Endothelial cell (in vitro differentiated cells): ENCODE results near the gene STRA8. TPM values are rescaled to one million over a fixed set of nuclear protein-coding genes. Genes with fewer than 3 reads are reported as not detected.

Experiments used
- DNase-seq: peaks from one replicate; pipeline ENCODE4 v3.0.0; 2021; ENCODE audit warnings: low spot score
- H3K27ac Mint-ChIP-seq: one replicate; pipeline ENCODE4 v1.8.0; 2021; ENCODE audit warnings: mixed read lengths, inconsistent platforms; ENCODE audit not compliant: unreplicated experiment
- H3K27me3 Mint-ChIP-seq: one replicate; pipeline ENCODE4 v1.8.0; 2021; ENCODE audit warnings: mild to moderate bottlenecking, moderate library complexity, mixed read lengths, inconsistent platforms; ENCODE audit not compliant: unreplicated experiment
- H3K36me3 Mint-ChIP-seq: one replicate; pipeline ENCODE4 v1.8.0; 2021; ENCODE audit warnings: mild to moderate bottlenecking, low read depth, mixed read lengths, inconsistent platforms; ENCODE audit not compliant: unreplicated experiment
- H3K4me1 Mint-ChIP-seq: one replicate; pipeline ENCODE4 v1.8.0; 2021; ENCODE audit warnings: mild to moderate bottlenecking, mixed read lengths, inconsistent platforms; ENCODE audit not compliant: unreplicated experiment
- H3K4me3 Mint-ChIP-seq: one replicate; pipeline ENCODE4 v1.8.0; 2021; ENCODE audit warnings: mild to moderate bottlenecking, mixed read lengths, inconsistent platforms; ENCODE audit not compliant: unreplicated experiment
- H3K9me3 Mint-ChIP-seq: one replicate; pipeline ENCODE4 v1.8.0; 2021; ENCODE audit warnings: mixed read lengths, inconsistent platforms; ENCODE audit not compliant: unreplicated experiment
- total RNA-seq: library from RNA; stranded (reverse); fragmentation: NEBNext Ultra II Directional; extraction: Animal tissue kit (Norgen Biotek cat#: 25700); gene quantifications from one replicate; pipeline ENCODE4 v1.2.1, GENCODE V29; 2021; ENCODE audit not compliant: unreplicated experiment
- TF ChIP-seq, protein P1 (sequence below): fragments of 200-600 bp; sonication (generic); IDR thresholded peaks from one replicate; pipeline ENCODE4 v1.5.0; 2021; ENCODE audit warnings: antibody characterized with exemption; ENCODE audit not compliant: unreplicated experiment

The STRA8 gene
- total RNA-seq, 1 donor from 2014 or later, result not detected

DNA sequence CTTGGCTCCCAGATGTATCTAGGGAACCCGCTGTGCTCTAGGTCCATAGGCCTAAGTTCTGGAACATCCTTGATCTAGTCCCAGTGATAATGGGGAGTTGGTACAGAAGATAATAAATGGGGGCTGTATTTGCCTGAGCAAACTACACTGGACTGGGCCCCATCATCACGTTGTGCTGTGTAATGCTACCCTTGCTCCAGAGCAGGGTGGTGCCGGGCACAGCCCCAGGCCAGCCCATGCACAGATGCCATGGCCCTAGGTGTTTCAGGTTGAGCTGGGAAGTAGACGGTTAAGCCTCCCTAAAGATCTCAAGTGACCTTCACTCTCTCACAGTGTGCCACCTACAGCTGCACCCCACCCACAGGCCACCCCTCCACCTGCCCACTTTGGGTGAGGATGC lies 53.2 kb downstream of the STRA8 start:
- no peak for DNase-seq
- Mint-ChIP-seq H3K4me3 (no peak overlapping the region), H3K9me3 (no peaks in the 10 kb centered on the region), H3K4me1 (peaks cover 2% of the 10 kb centered on the region), H3K27ac (no peak overlapping the region), H3K36me3 (no peaks in the 10 kb centered on the region), H3K27me3 (no peaks in the 10 kb centered on the region)
- TF ChIP-seq, protein P1, sequence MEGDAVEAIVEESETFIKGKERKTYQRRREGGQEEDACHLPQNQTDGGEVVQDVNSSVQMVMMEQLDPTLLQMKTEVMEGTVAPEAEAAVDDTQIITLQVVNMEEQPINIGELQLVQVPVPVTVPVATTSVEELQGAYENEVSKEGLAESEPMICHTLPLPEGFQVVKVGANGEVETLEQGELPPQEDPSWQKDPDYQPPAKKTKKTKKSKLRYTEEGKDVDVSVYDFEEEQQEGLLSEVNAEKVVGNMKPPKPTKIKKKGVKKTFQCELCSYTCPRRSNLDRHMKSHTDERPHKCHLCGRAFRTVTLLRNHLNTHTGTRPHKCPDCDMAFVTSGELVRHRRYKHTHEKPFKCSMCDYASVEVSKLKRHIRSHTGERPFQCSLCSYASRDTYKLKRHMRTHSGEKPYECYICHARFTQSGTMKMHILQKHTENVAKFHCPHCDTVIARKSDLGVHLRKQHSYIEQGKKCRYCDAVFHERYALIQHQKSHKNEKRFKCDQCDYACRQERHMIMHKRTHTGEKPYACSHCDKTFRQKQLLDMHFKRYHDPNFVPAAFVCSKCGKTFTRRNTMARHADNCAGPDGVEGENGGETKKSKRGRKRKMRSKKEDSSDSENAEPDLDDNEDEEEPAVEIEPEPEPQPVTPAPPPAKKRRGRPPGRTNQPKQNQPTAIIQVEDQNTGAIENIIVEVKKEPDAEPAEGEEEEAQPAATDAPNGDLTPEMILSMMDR, result no peak

DNA sequence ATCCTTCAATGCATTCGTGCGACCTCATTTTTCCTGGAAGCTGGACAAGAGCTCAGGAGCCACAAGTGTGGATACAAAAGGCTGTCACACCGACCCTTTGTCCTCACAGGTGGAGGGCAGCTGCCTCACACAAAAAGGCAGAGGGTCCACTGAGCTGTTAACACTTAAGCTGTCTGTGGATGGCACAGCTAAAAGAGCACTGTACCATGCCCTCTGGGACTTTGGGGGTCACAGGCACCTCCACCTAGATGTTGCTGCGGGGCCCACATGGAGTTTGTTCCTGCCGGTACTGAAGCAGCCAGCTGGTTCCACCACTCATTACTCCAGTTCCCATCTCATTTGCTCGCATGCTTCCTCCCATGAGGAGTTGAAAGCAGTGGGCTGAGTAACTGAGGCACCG lies 57.0 kb downstream of the STRA8 start:
- Mint-ChIP-seq H3K27ac (no peak overlapping the region), H3K4me3 (no peak overlapping the region), H3K36me3 (no peaks in the 10 kb centered on the region), H3K9me3 (no peaks in the 10 kb centered on the region), H3K4me1 (peaks cover 2% of the 10 kb centered on the region), H3K27me3 (peaks cover 1% of the 10 kb centered on the region)
- TF ChIP-seq, protein P1, result no peak
- DNase-seq, result no peak

DNA sequence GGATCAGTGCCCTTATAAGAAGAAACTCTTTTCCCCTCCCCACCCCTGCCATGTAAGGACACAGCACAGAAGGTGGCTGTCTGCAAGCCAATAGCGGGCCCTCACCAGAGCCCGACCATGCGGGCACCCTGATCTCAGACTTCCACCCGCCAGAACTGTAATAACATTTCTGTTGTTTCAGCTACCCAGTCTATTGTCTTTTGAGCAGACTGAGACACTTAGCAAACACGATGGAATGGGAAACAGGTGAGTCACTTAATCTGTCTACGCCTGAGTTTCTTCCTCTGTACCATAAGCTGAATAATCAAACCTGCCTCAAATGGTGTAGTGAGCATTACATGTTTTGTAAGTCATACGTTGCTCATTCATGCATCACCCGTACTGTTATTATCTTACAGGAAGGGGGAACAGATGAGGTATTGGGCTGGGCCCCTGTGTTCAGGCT lies 58.2 kb downstream of the STRA8 start:
- DNase-seq, result no peak
- H3K27me3 Mint-ChIP-seq, result peaks cover 1% of the 10 kb centered on the region
- H3K4me1 Mint-ChIP-seq, result peaks cover 2% of the 10 kb centered on the region
- H3K36me3 Mint-ChIP-seq, result no peaks in the 10 kb centered on the region
- no peak overlapping the region for H3K4me3 Mint-ChIP-seq
- H3K9me3 Mint-ChIP-seq, result no peaks in the 10 kb centered on the region
- TF ChIP-seq, protein P1, result no peak
- H3K27ac Mint-ChIP-seq, result no peak overlapping the region

DNA sequence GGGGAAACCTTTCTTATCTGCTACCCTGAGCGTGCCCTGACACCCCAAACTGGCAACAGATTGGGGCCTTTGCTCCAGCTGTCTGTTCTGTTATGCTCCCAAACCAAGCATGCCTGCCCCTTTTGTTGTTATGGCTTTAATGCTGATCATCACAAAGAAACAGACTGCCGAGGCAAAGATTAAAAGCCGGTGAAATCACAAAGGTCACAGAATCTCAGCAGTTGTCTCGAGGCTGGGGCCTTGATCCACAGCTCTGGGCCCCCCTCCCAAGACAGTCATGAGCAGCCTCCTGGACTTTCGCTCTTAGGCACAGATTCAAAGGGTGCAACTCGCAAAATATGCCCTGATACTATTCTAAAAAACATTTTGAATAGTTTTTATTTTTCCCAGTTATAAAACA lies 65.6 kb downstream of the STRA8 start:
- peaks cover 5% of the 10 kb centered on the region for H3K4me1 Mint-ChIP-seq
- no peak for DNase-seq
- no peak overlapping the region for H3K27ac Mint-ChIP-seq
- H3K27me3 Mint-ChIP-seq, result peaks cover 1% of the 10 kb centered on the region
- H3K9me3 Mint-ChIP-seq, result no peaks in the 10 kb centered on the region
- H3K4me3 Mint-ChIP-seq, result no peak overlapping the region
- no peaks in the 10 kb centered on the region for H3K36me3 Mint-ChIP-seq
- TF ChIP-seq, protein P1, result no peak

DNA sequence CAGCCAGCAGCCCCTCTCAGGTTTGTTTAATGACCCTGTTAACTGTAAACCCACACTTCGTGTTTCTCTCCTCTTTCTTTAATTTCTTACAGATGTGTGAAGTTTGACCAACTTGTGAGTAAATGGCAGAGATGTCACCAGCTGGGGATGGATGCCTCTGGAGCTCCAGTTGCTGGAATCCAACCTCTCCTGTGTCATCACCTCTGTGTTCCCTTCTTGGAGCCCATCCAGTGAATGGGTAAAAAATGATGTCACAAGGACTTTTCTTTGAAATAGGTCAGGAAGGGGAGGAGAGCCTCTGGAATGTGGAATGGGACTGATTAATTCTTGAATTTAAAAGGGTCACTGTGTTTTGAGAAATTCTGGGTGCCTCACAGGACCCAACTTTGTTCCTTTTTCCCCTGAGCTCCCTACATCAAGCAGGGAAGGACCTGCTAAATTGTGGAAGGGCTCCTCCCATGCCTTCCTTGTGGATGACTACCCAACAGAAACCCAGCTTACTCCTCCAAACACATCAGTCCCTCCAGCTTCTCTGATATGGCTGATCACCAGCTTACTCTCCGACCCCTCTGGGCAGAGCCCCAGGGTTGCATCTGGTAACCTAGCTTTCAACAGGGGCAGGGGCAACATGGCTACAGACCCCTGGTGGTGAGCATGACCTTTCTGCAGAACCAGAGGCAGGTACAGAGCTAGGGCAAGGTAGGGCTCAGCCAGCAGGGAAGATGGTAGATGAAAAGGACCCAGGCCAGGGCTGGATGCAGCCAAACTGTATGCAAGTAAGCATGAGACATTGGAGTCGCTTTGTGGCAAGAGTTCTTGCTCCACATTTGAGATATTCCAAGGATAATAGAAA lies 67.5 kb downstream of the STRA8 start:
- H3K9me3 Mint-ChIP-seq, result no peaks in the 10 kb centered on the region
- TF ChIP-seq, protein P1, result no peak
- DNase-seq, result no peak
- H3K36me3 Mint-ChIP-seq, result no peaks in the 10 kb centered on the region
- no peak overlapping the region for H3K27ac Mint-ChIP-seq
- peaks cover 1% of the 10 kb centered on the region for H3K27me3 Mint-ChIP-seq
- H3K4me1 Mint-ChIP-seq, result peaks cover 5% of the 10 kb centered on the region
- H3K4me3 Mint-ChIP-seq, result no peak overlapping the region
